Measurements from ENCODE around the gene DAGLA. TPM values are rescaled to one million over a fixed set of nuclear protein-coding genes. Genes with fewer than 3 reads are reported as not detected.

The DAGLA gene
- total and polyA plus RNA-seq, 2 of the 13 experiments (the other 11 are each of a cell fraction or from before 2014, with no cell fraction given), result 2.6 to 3.9 TPM

DNA sequence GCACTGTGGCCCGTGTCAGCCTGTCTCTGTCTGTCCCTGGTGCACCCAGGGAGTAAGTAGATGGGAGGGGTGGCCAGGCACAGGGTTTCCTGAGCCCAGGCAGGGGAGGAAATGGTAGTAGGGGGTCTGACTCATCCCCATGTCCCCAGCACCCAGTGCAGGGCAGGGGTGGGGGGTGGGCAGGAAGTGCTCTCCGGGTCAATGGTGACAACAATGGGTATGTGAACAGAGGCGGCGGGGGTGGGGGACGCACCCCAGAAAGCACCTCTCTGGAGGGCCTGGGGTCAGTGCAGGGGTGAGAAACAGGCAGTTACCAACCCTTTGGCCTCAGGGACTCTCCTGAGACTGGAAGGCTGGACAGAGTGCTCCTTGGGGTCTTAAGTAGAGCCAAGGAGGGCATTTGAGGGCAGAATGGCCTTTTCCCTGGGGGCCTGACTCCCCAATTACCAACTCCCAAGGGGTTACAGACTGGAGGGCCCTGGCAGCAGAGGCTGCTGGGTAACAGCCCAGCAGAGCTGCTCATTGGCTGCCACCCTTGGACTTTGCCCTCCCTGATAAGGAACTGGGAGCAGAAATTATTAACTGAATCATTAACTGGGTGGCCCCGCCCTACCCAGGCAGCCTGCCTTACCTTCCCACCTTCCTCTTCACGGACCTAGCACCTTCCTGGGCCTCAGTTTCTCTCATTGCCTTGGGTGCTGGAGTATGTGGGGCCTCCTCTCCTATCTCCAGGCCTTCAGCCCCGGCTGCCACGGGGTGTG, 76.4 kb downstream of the DAGLA start (continued):
- TF ChIP-seq, protein P1, sequence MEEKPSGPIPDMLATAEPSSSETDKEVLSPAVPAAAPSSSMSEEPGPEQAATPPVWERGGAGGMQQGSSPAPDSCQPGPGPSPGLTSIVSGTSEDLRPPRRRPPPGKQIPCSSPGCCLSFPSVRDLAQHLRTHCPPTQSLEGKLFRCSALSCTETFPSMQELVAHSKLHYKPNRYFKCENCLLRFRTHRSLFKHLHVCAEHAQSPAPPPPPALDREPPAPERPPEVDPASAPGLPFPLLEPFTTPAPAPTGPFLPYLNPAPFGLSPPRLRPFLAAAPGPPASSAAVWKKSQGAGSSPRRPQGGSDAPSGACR (CRISPR knock-in tag; IDR thresholded peaks at IDR 0.05), result peak; percentile 61; the same call in 1 of the 2 replicates
- TF ChIP-seq NFYC (CRISPR knock-in tag; IDR thresholded peaks at IDR 0.05), result peak; percentile 84
- TF ChIP-seq ZNF331 (CRISPR knock-in tag; IDR thresholded peaks at IDR 0.05), result 0 out of 2 replicates have a peak, but pooled peaks have one; percentile 30
- TF ChIP-seq SIX4 (CRISPR knock-in tag; IDR thresholded peaks at IDR 0.05), result no peak; the same call in 1 of the 2 replicates
- TF ChIP-seq ZNF101 (CRISPR knock-in tag; IDR thresholded peaks at IDR 0.05; ENCODE audit: borderline replicate concordance, low read depth), result no peak
- TF ChIP-seq ZNF124 (CRISPR knock-in tag; IDR thresholded peaks at IDR 0.05), result peak; percentile 79; the same call in 1 of the 2 replicates
- TF ChIP-seq SATB2 (CRISPR knock-in tag; IDR thresholded peaks at IDR 0.05), result peak; percentile 92
- TF ChIP-seq KMT2B (CRISPR knock-in tag; IDR thresholded peaks at IDR 0.05), result 0 out of 2 replicates have a peak, but pooled peaks have one; percentile 40
- TF ChIP-seq, protein P2, sequence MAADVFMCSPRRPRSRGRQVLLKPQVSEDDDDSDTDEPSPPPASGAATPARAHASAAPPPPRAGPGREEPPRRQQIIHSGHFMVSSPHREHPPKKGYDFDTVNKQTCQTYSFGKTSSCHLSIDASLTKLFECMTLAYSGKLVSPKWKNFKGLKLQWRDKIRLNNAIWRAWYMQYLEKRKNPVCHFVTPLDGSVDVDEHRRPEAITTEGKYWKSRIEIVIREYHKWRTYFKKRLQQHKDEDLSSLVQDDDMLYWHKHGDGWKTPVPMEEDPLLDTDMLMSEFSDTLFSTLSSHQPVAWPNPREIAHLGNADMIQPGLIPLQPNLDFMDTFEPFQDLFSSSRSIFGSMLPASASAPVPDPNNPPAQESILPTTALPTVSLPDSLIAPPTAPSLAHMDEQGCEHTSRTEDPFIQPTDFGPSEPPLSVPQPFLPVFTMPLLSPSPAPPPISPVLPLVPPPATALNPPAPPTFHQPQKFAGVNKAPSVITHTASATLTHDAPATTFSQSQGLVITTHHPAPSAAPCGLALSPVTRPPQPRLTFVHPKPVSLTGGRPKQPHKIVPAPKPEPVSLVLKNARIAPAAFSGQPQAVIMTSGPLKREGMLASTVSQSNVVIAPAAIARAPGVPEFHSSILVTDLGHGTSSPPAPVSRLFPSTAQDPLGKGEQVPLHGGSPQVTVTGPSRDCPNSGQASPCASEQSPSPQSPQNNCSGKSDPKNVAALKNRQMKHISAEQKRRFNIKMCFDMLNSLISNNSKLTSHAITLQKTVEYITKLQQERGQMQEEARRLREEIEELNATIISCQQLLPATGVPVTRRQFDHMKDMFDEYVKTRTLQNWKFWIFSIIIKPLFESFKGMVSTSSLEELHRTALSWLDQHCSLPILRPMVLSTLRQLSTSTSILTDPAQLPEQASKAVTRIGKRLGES (CRISPR knock-in tag; IDR thresholded peaks at IDR 0.05; ENCODE audit: borderline replicate concordance), result peak; percentile 30; the same call in 1 of the 2 replicates
- no peak for TF ChIP-seq ZNF598 (CRISPR knock-in tag; IDR thresholded peaks at IDR 0.05; ENCODE audit: borderline replicate concordance)
- TF ChIP-seq ZNF160 (CRISPR knock-in tag; IDR thresholded peaks at IDR 0.05), result 0 out of 2 replicates have a peak, but pooled peaks have one; percentile 50
- TF ChIP-seq, protein P3, sequence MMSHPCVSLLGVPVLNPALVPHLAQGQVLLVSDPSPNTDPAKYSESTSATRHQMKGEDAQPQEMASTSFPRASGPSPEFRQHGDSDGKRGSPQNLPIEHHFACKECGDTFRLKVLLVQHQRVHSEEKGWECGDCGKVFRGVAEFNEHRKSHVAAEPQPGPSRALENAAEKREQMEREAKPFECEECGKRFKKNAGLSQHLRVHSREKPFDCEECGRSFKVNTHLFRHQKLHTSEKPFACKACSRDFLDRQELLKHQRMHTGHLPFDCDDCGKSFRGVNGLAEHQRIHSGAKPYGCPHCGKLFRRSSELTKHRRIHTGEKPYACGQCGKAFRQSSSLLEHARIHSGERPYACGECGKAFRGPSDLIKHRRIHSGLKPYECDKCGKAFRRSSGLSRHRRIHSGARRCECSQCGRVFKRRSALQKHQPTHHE (CRISPR knock-in tag; IDR thresholded peaks at IDR 0.05; ENCODE audit: borderline replicate concordance), result peak; percentile 79; the same call in 1 of the 2 replicates
- TF ChIP-seq, protein P4, sequence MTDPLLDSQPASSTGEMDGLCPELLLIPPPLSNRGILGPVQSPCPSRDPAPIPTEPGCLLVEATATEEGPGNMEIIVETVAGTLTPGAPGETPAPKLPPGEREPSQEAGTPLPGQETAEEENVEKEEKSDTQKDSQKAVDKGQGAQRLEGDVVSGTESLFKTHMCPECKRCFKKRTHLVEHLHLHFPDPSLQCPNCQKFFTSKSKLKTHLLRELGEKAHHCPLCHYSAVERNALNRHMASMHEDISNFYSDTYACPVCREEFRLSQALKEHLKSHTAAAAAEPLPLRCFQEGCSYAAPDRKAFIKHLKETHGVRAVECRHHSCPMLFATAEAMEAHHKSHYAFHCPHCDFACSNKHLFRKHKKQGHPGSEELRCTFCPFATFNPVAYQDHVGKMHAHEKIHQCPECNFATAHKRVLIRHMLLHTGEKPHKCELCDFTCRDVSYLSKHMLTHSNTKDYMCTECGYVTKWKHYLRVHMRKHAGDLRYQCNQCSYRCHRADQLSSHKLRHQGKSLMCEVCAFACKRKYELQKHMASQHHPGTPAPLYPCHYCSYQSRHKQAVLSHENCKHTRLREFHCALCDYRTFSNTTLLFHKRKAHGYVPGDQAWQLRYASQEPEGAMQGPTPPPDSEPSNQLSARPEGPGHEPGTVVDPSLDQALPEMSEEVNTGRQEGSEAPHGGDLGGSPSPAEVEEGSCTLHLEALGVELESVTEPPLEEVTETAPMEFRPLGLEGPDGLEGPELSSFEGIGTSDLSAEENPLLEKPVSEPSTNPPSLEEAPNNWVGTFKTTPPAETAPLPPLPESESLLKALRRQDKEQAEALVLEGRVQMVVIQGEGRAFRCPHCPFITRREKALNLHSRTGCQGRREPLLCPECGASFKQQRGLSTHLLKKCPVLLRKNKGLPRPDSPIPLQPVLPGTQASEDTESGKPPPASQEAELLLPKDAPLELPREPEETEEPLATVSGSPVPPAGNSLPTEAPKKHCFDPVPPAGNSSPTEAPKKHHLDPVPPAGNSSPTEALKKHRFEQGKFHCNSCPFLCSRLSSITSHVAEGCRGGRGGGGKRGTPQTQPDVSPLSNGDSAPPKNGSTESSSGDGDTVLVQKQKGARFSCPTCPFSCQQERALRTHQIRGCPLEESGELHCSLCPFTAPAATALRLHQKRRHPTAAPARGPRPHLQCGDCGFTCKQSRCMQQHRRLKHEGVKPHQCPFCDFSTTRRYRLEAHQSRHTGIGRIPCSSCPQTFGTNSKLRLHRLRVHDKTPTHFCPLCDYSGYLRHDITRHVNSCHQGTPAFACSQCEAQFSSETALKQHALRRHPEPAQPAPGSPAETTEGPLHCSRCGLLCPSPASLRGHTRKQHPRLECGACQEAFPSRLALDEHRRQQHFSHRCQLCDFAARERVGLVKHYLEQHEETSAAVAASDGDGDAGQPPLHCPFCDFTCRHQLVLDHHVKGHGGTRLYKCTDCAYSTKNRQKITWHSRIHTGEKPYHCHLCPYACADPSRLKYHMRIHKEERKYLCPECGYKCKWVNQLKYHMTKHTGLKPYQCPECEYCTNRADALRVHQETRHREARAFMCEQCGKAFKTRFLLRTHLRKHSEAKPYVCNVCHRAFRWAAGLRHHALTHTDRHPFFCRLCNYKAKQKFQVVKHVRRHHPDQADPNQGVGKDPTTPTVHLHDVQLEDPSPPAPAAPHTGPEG (CRISPR knock-in tag; IDR thresholded peaks at IDR 0.05), result no peak; the same call in 1 of the 2 replicates
- peak; percentile 76 for TF ChIP-seq THAP11 (CRISPR knock-in tag; IDR thresholded peaks at IDR 0.05)
- peak; percentile 65; the same call in 1 of the 2 replicates for TF ChIP-seq KDM6A (CRISPR knock-in tag; IDR thresholded peaks at IDR 0.05; ENCODE audit: low read depth)
- TF ChIP-seq RBM22 (optimal IDR thresholded peaks at IDR 0.05; ENCODE audit: low read length), result peak; percentile 88
- TF ChIP-seq, protein P5, sequence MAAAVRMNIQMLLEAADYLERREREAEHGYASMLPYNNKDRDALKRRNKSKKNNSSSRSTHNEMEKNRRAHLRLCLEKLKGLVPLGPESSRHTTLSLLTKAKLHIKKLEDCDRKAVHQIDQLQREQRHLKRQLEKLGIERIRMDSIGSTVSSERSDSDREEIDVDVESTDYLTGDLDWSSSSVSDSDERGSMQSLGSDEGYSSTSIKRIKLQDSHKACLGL (CRISPR knock-in tag; IDR thresholded peaks at IDR 0.05), result peak; percentile 19; the same call in 1 of the 2 replicates
- TF ChIP-seq ZNF746 (CRISPR knock-in tag; IDR thresholded peaks at IDR 0.05), result peak; percentile 81; the same call in 1 of the 2 replicates
